Muscle of leg (tissue), 11 donors: ENCODE measurements around the gene PAXX. TPM values are rescaled to one million over a fixed set of nuclear protein-coding genes. Genes with fewer than 3 reads are reported as not detected.

Experiments used
- DNase-seq: peaks from one replicate; pipeline ENCODE4 v3.0.0; 2013
- H3K27ac ChIP-seq: one replicate; pipeline ENCODE4 v1.5.1; 2013; ENCODE audit warnings: mild to moderate bottlenecking, low read length, control low read depth
- H3K27me3 ChIP-seq: one replicate; pipeline ENCODE4 v1.6.1; 2013; ENCODE audit warnings: low read length; ENCODE audit not compliant: control insufficient read depth, insufficient read depth
- H3K36me3 ChIP-seq: one replicate; pipeline ENCODE4 v1.6.1; 2013; ENCODE audit warnings: low read length; ENCODE audit not compliant: control insufficient read depth, insufficient read depth
- H3K4me1 ChIP-seq: one replicate; pipeline ENCODE4 v1.6.1; 2013; ENCODE audit warnings: low read length; ENCODE audit not compliant: control insufficient read depth, insufficient read depth
- H3K4me3 ChIP-seq: one replicate; pipeline ENCODE4 v1.5.1; 2013; ENCODE audit warnings: low read length, control low read depth
- H3K9me3 ChIP-seq: replicated peaks from 2 replicates; pipeline ENCODE4 v1.6.1; 2013; ENCODE audit warnings: low read depth, low read length; ENCODE audit not compliant: control insufficient read depth
- WGBS: methylation state at CpG from one replicate; pipeline ENCODE4 v1.1.5; 2013; ENCODE audit warnings: missing lambda C conversion rate; ENCODE audit not compliant: insufficient coverage; 5-methylcytosine and 5-hydroxymethylcytosine counted together
- polyA plus RNA-seq, 8 donors: library from polyadenylated mRNA; unstranded; fragments of 120-200 nt; gene quantifications; one replicate each; pipeline versions ENCODE4 v1.2.1 to v1.2.3, GENCODE V29; 2013; ENCODE audit warnings: inconsistent platforms in 1 of 8, low replicate concordance in 1 of 8; ENCODE audit not compliant: insufficient read length in 8 of 8, insufficient read depth in 1 of 8
- total RNA-seq: library from RNA; stranded (reverse); fragments of 120-200 nt; gene quantifications from one replicate; pipeline ENCODE4 v1.2.4, GENCODE V29; 2013

Gene PAXX
- total and polyA plus RNA-seq, 9 donors, result 19.1 to 31.7 (median 27.0) TPM

DNA sequence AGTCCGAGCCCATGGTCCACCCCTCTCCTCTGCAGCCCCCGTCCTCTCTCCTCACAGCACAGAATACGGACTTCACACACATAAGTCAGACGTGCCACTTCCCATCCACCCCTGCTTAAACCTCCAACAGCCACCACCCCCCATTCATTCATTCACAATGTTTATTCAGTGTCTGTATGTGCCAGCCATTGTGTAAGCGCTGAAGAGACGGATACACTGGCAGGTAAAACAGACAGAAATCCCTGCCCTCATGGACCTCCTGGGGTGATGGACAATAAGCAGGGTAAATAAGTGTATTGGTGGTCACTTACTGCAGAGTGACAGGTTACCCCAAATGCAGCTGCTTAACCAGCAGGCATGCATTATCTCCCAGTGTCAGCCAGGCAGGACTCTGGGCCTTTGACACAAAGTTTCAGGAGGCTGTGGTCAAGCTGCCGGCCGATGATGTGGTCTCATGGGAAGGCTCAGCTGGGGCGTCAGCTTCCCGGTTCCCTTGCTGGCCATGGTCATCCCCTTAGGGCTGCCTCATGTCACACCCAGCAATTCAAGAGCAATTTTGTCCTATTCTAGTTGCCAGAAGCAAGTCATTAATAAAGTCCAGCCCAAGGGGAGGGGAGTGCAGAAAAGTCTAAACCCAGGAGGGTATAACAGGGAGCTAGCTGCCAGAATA is 1.8 kb upstream of the PAXX start:
- no peak for DNase-seq
- H3K27me3 ChIP-seq, result peaks cover 55% of the 10 kb centered on the region
- H3K9me3 ChIP-seq, result no peaks in the 10 kb centered on the region
- WGBS, result 71% methylated on average over 9 of the region's 10 CpGs
- no peak overlapping the region for H3K4me3 ChIP-seq
- H3K27ac ChIP-seq, result no peak overlapping the region
- peaks cover 20% of the 10 kb centered on the region for H3K4me1 ChIP-seq
- H3K36me3 ChIP-seq, result peaks cover 11% of the 10 kb centered on the region

DNA sequence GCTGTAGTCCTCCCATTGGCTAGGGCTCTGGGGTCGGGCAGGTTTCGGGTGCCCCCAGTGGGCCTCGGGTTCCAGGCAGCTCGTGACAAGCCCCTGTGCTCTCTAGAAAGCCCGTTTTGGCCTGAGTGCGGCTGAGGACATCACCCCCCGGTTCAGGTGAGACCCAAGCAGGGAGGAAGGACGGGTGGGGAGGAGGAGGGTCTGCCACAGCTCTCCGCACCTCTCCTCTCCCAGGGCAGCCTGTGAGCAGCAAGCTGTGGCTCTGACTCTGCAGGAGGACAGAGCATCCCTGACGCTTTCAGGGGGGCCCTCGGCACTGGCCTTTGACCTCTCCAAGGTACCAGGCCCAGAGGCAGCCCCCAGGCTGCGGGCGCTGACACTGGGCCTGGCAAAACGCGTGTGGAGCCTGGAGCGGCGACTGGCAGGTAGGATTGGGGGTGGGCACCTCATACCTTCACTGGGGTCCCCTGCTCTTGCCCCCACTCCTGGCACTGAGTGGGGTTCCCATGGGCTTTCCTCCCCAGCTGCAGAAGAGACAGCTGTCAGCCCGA is 672 bp downstream of the PAXX start:
- DNase-seq, result no peak
- H3K4me1 ChIP-seq, result peaks cover 34% of the 10 kb centered on the region
- peaks cover 55% of the 10 kb centered on the region for H3K27me3 ChIP-seq
- no peaks in the 10 kb centered on the region for H3K9me3 ChIP-seq
- peak overlapping the region; percentile 78 for H3K4me3 ChIP-seq
- WGBS, result 40% methylated on average over 11 of the region's 18 CpGs
- H3K36me3 ChIP-seq, result peaks cover 11% of the 10 kb centered on the region
- peak overlapping the region; percentile 62 for H3K27ac ChIP-seq

DNA sequence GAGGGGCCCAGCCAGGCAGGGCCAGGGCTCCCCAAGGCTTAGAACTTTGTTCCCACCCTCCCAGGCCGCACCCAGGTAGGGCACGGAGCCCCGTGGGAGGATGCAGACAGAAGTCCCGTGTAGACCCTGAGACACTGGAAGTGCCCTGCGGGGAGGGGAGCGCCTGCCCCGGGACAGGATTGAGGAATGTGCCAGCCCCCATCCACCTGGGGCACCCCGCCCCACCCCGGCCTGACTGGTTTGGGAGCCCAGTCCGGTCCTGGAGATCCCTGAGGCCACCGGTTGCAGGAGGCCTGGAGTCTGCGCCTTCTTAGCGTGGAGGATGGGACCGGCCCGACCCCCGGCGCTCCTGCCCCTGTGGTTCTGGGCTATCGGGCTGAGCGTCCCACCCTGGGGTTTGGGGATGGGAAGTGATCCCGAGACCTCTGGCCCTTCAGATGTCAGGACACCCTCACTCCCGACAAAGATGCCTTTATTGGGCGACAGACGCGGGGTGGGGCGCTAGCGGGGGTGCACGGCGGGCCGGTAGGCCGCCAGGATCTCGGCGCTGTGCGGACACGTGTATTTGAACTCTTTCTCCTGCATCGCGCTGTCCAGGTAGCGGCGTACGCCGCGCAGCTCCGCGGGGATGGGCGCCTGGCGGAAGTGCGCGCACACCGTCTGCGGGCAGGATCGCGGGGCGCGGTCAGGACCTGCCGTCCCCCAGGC is 2.1 kb downstream of the PAXX start:
- Histone ChIP-seq H3K36me3 (peaks cover 11% of the 10 kb centered on the region), H3K27ac (no peak overlapping the region), H3K4me1 (peaks cover 34% of the 10 kb centered on the region), H3K4me3 (no peak overlapping the region), H3K9me3 (no peaks in the 10 kb centered on the region), H3K27me3 (peaks cover 53% of the 10 kb centered on the region)
- DNase-seq, result no peak
- WGBS, result 48% methylated on average over 53 of the region's 54 CpGs

DNA sequence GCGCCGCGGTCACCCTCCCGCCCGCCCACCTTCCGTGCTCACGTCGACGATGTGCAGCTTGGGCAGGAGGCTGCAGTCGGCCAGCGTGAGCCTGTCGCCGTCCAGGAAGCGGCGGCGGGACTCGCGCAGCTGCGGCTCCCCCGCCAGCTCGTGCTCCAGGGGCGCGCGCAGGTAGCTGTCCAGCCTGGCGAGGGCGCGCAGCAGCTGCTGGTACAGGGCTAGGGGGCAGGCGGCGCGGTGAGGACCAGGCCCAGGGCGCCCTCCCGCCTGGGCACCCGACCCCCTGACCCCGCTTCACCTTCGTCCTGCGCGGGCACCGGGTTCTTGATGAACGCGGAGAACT is 2.6 kb downstream of the PAXX start:
- no peak overlapping the region for H3K27ac ChIP-seq
- DNase-seq, result no peak
- peaks cover 34% of the 10 kb centered on the region for H3K4me1 ChIP-seq
- 9% methylated on average over 34 of the region's 40 CpGs for whole genome bisulfite sequencing
- no peak overlapping the region for H3K4me3 ChIP-seq
- peaks cover 53% of the 10 kb centered on the region for H3K27me3 ChIP-seq
- H3K9me3 ChIP-seq, result no peaks in the 10 kb centered on the region
- H3K36me3 ChIP-seq, result peaks cover 11% of the 10 kb centered on the region

DNA sequence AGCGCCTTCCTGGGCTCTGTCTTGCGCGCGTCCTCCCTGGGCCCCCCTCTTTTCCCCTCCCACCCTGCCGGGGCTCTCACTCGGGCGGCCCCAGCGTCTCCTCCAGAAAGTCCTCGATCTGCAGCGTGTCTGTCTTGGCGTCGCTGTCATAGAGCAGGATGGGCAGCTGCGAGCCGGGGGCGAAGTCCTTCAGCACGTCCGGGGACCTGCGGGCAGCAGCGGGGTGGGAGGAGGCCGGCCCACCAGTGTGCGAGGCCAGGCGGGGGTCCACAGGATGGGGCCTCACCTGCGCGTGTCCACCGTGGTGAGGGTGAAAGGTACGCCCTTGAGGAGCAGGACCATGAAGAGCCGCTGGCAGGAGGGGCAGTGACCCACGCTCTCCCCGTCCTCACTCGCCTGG is 3.1 kb downstream of the PAXX start:
- H3K9me3 ChIP-seq, result no peaks in the 10 kb centered on the region
- 17% methylated on average over 21 of the region's 30 CpGs for WGBS
- no peak for DNase-seq
- H3K4me1 ChIP-seq, result peaks cover 34% of the 10 kb centered on the region
- H3K27ac ChIP-seq, result no peak overlapping the region
- H3K36me3 ChIP-seq, result peaks cover 11% of the 10 kb centered on the region
- peaks cover 52% of the 10 kb centered on the region for H3K27me3 ChIP-seq
- no peak overlapping the region for H3K4me3 ChIP-seq

DNA sequence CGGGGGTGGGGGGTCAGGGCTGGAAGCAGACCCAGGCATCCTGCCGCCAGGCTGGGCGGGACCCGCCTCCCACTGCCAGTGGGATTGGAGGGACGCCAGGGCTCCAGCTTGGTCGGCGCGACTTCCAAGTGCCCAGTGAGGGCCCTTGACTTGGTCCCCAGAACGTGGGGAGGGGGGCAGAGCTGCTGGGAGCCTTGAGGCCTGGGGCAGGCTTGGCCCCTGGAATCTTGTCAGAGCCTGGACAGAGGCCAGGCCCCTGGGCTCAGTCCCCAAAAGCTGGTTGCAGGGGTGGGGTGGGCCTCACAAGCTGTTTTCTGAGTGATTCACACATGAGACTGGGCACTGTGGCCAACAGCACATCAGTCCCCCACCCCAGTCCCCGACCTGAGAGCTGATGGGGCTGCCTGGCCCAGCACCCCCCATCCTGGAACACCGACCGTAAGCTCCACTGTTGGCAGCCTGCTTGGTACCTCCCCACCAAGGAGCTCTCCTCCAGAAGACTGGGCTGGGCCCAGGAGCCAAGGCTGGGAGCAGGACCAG is 3.6 kb downstream of the PAXX start:
- Histone ChIP-seq H3K27me3 (peaks cover 49% of the 10 kb centered on the region), H3K27ac (no peak overlapping the region)
- WGBS, result 31% methylated on average over 10 of the region's 12 CpGs

DNA sequence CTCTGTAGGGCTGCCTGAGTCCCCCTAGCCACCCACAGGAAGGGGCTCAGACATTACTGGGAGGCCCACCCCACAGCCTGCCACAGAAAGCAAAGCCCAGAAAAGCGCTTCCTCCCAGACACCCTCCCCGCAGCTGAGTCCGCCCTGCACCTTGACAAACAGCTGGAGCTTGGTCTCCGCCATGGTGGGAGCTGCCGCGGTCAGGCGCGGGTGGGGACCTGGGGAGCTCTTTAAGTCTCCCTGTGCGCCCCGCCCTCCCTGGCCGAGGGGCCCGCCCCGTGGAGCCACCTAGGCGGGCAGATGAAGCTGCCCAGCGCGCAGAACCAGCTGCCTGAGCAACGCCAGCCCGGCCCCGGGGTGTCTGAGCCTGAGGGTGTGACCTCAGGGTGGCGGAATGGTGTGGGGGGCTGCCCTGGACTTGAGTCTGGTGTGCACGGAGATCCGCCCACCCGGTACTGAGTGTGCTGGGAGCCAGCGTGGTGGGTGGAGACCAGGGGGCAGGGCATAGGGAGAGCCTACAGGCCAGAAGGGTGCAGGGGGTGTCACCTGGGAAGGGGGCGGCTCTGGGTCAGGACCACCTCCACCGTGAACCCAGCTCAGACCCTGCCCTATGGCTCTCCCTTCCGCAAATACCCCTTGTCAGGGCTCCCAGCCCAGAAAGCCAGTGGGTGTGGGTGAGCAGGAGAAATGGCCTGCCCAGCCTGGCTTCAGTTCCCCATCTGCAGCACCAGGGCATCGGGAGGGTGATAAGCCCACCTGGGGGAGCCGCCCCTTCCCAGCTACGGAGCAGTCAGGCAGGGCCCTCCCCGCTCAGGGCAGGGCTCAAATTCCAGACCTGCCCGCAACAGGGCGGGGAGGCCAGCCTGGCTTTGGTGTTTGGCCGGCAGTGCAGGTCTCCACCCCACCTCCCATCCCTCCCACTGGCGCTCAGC is 4.4 kb downstream of the PAXX start, which contains the start of gene CLIC3:
CLIC3 (minus strand) TSS at position 208 of the 932 bp plus-strand sequence; CDS start at position 183, 25 bp downstream.
- DNase-seq, result no peak
- 10% methylated on average over 27 of the region's 35 CpGs for WGBS
- H3K36me3 ChIP-seq, result peaks cover 11% of the 10 kb centered on the region
- H3K4me3 ChIP-seq, result no peak within 1 kb of the TSS
- H3K4me1 ChIP-seq, result peaks cover 34% of the 10 kb centered on the region
- H3K9me3 ChIP-seq, result no peaks in the 10 kb centered on the region
- no peak within 1 kb of the TSS for H3K27ac ChIP-seq
- H3K27me3 ChIP-seq, result peaks cover 47% of the 10 kb centered on the region

More for the DNA sequence above, 3.6 kb downstream of the PAXX start:
- no peak overlapping the region for H3K4me3 ChIP-seq
- H3K4me1 ChIP-seq, result peaks cover 34% of the 10 kb centered on the region
- H3K9me3 ChIP-seq, result no peaks in the 10 kb centered on the region
- DNase-seq, result peak; percentile 45
- peaks cover 11% of the 10 kb centered on the region for H3K36me3 ChIP-seq

DNA sequence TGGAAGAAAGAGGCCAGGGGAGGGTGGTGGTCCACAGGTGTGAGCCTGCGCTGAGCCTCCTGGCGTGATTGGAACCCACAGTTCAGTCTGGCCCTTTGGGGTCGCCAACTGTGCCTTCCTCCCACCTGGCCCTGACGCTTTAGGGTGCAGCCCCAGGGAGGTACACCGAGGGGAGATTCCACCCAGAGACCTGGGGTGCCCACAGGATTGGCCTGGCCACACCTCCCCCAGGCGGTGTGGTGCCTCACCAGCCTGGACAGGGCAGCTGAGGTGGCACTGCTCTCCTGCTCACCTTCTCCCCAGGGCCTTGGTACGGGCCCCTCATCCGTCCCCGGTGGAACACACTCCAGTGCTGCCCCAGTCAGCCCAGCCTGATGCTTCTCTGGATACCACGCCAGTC is 5.1 kb downstream of the PAXX start:
- Histone ChIP-seq H3K4me3 (no peak overlapping the region), H3K27ac (no peak overlapping the region), H3K36me3 (peaks cover 11% of the 10 kb centered on the region), H3K9me3 (no peaks in the 10 kb centered on the region), H3K4me1 (peaks cover 34% of the 10 kb centered on the region), H3K27me3 (peaks cover 47% of the 10 kb centered on the region)
- no peak for DNase-seq
- 70% methylated on average over 10 of the region's 10 CpGs for WGBS

DNA sequence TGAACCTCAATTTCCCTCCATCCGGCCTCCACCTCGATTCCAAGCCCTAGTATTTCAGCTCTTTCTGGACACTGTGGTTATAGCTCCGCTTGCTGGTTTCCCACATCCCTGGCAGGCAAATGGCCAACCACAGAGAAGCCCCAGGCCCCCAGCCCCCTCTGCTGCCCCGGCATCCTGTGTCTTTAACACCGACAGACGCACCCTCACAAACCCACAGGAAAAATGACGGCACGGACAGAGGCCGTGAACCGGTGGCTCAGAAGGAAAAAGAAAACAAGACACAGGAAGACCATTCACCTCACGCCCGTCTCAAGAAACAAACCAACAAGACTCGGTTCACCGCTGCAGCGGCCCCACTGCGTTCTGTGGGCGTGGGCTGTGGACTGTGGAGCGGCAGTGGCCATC is 5.6 kb downstream of the PAXX start:
- Histone ChIP-seq H3K4me3 (no peak overlapping the region), H3K27ac (no peak overlapping the region), H3K4me1 (peaks cover 30% of the 10 kb centered on the region), H3K36me3 (peaks cover 11% of the 10 kb centered on the region), H3K9me3 (no peaks in the 10 kb centered on the region), H3K27me3 (peaks cover 47% of the 10 kb centered on the region)
- 55% methylated on average over 15 of the region's 18 CpGs for WGBS
- no peak for DNase-seq
